ENCODE measurements around the gene PTPRT. TPM values are rescaled to one million over a fixed set of nuclear protein-coding genes. Genes with fewer than 3 reads are reported as not detected.

Gene PTPRT
- total RNA-seq, 2 experiments from 2014 or later: not detected

DNA sequence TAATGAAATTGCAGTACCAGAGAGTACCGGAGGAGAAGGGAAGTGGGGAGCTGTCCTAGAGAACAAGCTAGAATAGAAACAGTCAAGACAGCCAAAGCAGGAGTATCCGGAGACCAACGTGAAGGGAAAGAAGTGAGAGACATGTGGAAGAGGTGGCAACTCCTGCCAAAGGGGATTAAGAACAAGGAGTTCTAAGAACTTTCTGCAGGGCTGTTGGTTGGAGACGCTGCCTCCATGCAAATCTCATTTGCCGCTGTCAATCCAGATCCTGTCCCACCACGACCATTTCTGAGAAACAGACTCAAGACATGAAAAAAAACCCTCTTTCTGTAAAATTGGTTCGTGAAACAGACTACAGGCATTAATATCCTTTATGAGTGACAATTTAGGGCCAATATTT is 595.7 kb downstream of the PTPRT start:
- no peak overlapping the region for H3K27ac Mint-ChIP-seq
- DNase-seq (no peak), ATAC-seq (no peak)
- ChIA-PET CTCF (no interaction called here), POLR2A (no interaction called here)
- H3K27me3 Mint-ChIP-seq: no peaks in the 10 kb centered on the region
- intact Hi-C loops (cut with micrococcal nuclease): no loop called here
- no peaks in the 10 kb centered on the region for H3K9me3 Mint-ChIP-seq
- H3K4me3 Mint-ChIP-seq: no peak overlapping the region
- no peaks in the 10 kb centered on the region for H3K36me3 Mint-ChIP-seq (ENCODE audit: low read depth)
- TF ChIP-seq CTCF (IDR thresholded peaks at IDR 0.05): no peak
- H3K4me1 Mint-ChIP-seq (ENCODE audit: low read depth): no peaks in the 10 kb centered on the region

GRCh38 chr20:42589976-42590639 is 599.6 kb downstream of the PTPRT start:
- no peak for DNase-seq
- POLR2A ChIA-PET: no interaction called here
- no peak for TF ChIP-seq CTCF (IDR thresholded peaks at IDR 0.05)
- Mint-ChIP-seq H3K36me3 (ENCODE audit: low read depth) (no peaks in the 10 kb centered on the region), H3K4me1 (ENCODE audit: low read depth) (no peaks in the 10 kb centered on the region), H3K9me3 (no peaks in the 10 kb centered on the region), H3K27me3 (no peaks in the 10 kb centered on the region), H3K27ac (no peak overlapping the region), H3K4me3 (no peak overlapping the region)
- ATAC-seq: no peak
- CTCF ChIA-PET: interaction anchor here (0.7 to 1.2 kb wide), 3 partner anchors 9 to 57 kb away, joined by 3 read pairs; no protein-coding TSS in a partner anchor
- intact Hi-C loops (cut with micrococcal nuclease): no loop called here

- DNase-seq (no peak), ATAC-seq (no peak)
- H3K4me3 Mint-ChIP-seq: no peak overlapping the region
- no peak overlapping the region for H3K27ac Mint-ChIP-seq
- CTCF ChIA-PET: no interaction called here
- TF ChIP-seq CTCF (IDR thresholded peaks at IDR 0.05): no peak
- no peaks in the 10 kb centered on the region for H3K4me1 Mint-ChIP-seq (ENCODE audit: low read depth)
- no peaks in the 10 kb centered on the region for H3K36me3 Mint-ChIP-seq (ENCODE audit: low read depth)
- POLR2A ChIA-PET: no interaction called here
- no peaks in the 10 kb centered on the region for H3K27me3 Mint-ChIP-seq
- intact Hi-C loops (cut with micrococcal nuclease): no loop called here
- H3K9me3 Mint-ChIP-seq: no peaks in the 10 kb centered on the region
Observed at GRCh38 chr20:42588847-42589246, 600.9 kb downstream of the PTPRT start.

DNA sequence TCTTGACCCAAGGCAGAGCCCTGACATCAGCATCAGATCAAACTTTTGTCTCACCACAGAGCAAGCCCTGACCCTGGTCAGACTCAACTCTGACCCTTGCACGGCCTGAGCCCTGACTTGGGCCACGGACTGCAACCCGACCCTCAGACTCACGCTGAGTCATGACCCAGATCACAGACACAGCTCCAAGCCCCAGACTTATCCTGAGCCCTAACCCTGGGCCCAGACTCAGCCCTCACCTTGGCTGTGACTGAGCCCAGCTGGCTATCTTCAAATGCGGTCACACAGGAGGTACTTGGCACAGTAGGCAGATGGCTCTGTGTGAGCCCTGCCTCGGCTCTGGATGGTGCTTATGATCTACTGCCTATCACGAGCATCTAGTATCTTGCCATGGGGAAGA is 602.3 kb downstream of the PTPRT start:
- intact Hi-C loops (cut with micrococcal nuclease): no loop called here
- Mint-ChIP-seq H3K4me3 (no peak overlapping the region), H3K27ac (no peak overlapping the region), H3K36me3 (ENCODE audit: low read depth) (no peaks in the 10 kb centered on the region), H3K4me1 (ENCODE audit: low read depth) (no peaks in the 10 kb centered on the region), H3K27me3 (no peaks in the 10 kb centered on the region), H3K9me3 (no peaks in the 10 kb centered on the region)
- ChIA-PET POLR2A (no interaction called here), CTCF (no interaction called here)
- DNase-seq: no peak
- ATAC-seq: no peak
- TF ChIP-seq CTCF (IDR thresholded peaks at IDR 0.05): no peak

GRCh38 chr20:42581311-42581710 is 608.4 kb downstream of the PTPRT start:
- H3K27ac Mint-ChIP-seq: no peak overlapping the region
- H3K4me1 Mint-ChIP-seq (ENCODE audit: low read depth): no peaks in the 10 kb centered on the region
- CTCF ChIA-PET: no interaction called here

More at GRCh38 chr20:42581311-42581710, 608.4 kb downstream of the PTPRT start:
- Mint-ChIP-seq H3K36me3 (ENCODE audit: low read depth) (no peaks in the 10 kb centered on the region), H3K9me3 (peaks cover 4% of the 10 kb centered on the region), H3K4me3 (no peak overlapping the region), H3K27me3 (no peaks in the 10 kb centered on the region)
- POLR2A ChIA-PET: no interaction called here
- no peak for ATAC-seq
- no peak for DNase-seq
- intact Hi-C loops (cut with micrococcal nuclease): no loop called here
- TF ChIP-seq CTCF (IDR thresholded peaks at IDR 0.05): no peak

Data from activated CD8-positive, alpha-beta T cell treated with anti-CD3 and anti-CD28 coated beads for 36 hours (primary cell).